Right lung (tissue), 5 donors: Measurements from ENCODE around the gene MRPL45. TPM values are rescaled to one million over a fixed set of nuclear protein-coding genes. Genes with fewer than 3 reads are reported as not detected.

Experiments used
- DNase-seq, 2 donors: peaks; one replicate each; pipeline ENCODE4 v3.0.0-alpha.2; 2013
- polyA plus RNA-seq, 5 donors: library from polyadenylated mRNA; unstranded; fragments of 120-200 nt; gene quantifications; one replicate each; pipeline versions ENCODE4 v1.2.1 to v1.2.3, GENCODE V29; 2013; ENCODE audit warnings: inconsistent platforms in 1 of 5, low replicate concordance in 1 of 5; ENCODE audit not compliant: insufficient read length in 5 of 5, insufficient read depth in 1 of 5

Gene MRPL45
- polyA plus RNA-seq, 5 donors, result 51.2 to 68.0 (median 60.5) TPM

DNA sequence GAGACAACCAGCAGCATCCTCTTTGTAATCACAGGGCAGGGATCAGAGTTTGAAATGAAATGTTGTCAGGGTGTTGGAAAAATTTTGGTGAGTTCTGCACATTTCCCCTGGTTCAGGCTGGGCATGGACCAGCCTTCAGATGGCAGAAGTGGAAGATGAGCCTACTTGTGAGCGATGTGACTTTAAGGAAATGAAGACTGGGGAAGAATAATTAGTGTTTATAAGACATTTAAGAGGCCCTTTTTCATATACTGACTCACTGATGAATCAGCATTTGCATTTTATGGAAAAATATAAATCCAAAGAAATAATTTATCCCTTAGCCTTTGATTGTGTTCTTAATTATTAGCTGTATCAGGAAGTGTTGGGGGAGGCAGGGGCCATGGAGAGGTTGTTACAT is 25.9 kb downstream of the MRPL45 start:
- DNase-seq, result no peak

GRCh38 chr17:38324141-38324697 is 27.3 kb downstream of the MRPL45 start:
- DNase-seq, result no peak

DNA sequence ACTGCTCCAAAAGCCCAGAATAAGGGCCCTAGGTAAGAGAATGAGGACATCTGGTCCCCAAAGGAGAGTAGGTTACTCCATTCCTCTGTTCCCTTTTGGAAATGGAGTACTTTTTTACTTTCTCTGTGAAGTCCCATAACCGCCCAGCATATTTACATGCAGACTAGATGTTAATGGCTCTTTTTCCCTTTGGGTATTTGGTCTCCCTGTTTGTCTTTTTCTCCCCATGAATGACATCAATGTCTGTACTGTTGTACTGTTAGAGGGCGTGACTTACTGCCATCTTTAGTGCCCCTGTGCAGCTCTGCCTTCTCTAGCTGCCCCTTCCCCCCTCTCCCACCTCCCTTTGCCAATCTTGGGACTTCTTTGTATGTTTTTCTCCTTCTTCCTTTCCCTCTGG is 27.8 kb downstream of the MRPL45 start:
- no peak for DNase-seq

GRCh38 chr17:38325221-38325851 is 28.4 kb downstream of the MRPL45 start:
- DNase-seq, result no peak

DNA sequence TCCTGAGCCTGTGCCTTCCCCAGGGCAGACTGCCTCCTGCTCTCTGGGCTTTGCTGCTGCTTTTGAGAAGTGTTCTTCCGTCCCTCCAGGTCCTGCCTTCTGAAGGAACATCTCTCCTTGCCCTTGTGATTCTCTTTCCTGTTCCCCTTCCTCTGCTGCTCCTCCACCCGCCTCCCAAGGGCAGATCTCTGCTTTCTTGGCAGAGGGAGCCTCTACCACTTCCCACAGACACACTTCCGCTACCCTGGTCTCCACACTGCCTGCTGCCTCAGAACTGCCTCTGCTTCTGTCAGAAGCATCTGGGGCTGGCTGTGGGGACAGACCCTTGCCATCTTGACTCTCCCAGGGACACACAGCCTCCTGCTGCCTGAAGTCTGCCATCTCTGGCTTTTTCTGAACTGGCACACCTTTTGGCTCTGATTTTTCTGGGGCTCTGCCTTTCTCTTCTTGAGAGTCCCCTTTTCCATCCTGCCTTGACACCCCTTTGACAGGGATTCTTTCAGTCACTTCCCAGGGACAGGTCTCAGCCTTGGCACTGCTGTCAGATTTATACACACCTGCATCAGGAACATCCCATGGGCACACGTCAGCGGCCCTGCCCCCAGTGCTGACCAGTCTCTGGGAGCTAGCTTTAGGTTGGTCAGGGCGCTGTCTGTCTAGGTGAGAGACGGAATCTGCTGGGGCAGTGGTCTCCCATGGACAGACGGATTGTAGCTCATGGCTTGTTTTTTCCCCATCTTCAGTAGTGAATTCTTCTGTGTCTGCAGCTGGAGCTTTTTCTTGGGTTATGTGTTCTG is 30.2 kb downstream of the MRPL45 start:
- DNase-seq, result no peak

- no peak for DNase-seq
Observed at GRCh38 chr17:38327936-38328335, 31.0 kb downstream of the MRPL45 start.

GRCh38 chr17:38328620-38329019 is 31.7 kb downstream of the MRPL45 start:
- no peak for DNase-seq

DNA sequence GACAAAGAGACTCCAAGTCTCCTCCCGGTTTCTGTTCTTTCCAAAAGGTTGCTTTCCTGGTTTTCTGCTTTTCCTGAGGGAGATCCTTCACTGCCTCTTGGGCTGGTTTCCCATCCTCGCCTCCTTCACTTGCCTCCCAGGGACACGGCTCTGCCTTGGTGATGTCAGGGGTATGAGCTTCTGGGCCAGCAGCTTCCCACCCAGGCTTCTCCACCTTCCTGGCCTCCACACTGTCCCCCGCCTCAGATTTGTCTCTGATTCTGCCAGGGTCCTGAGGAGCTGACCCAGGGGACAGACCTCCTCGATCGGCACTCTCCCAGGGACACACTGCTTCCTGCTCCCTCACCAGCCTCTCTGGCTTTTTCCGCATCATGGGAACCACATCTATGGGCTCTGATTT is 32.3 kb downstream of the MRPL45 start:
- DNase-seq, result no peak

- DNase-seq, result no peak
Observed at GRCh38 chr17:38329808-38330730, 33.1 kb downstream of the MRPL45 start.

DNA sequence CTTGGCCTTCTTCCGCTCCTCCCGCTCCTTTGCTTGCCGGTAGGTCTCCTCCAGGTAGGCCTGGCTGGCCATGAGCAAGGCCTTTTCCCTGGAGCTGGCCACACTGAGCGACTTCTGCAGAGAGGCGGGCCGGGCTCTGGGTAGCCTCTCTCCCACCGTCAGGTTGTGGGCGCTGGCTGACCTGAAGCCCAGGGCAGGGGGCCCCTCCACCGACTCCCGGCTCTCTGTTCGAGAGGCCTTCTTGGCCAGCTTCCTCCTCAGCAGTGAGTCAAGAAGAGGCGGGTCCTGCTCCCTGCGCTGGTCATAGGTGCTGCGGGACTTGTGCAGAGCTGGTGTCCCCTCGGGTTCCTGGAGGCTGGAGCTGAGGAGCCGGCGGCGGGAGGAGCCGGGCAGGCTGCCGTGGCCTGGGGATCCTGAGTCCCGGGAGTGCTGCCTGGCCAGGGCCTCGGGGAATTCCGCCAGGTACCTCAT is 34.0 kb downstream of the MRPL45 start:
- no peak for DNase-seq

GRCh38 chr17:38332735-38333134 is 35.8 kb downstream of the MRPL45 start:
- DNase-seq, result no peak

DNA sequence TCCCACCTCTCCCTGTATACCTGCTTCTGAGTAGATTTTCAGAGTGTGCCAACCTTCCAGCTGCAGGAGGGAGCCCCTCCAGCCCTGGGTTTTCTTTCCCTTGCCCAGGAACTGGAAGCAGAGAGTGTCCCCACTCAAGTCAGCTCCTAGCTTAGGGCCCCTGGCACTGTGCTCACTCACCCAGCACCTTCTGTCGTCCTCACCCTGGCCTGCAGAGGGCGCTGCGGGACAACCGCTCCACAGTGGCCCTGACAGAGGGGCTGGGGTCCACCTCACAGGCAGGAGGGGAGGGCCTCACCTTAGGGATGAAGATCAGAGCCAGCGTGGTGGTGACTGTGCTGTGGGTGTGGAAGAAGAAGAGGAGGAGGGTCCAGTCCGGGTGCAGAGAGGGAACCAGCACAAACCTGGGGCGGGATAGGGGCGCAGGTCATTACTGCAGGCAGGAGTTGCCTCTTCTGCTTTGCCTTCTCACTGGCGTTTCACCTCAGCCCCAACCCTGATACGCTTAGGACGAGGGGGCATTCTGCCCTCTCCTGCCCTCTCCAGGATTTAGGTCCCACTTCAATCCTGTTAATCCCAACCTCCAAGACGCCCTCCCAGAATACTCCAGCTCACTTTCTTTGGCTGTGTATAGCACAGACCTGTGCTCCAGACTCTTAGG is 36.8 kb downstream of the MRPL45 start:
- no peak for DNase-seq

GRCh38 chr17:38334480-38335364 is 37.8 kb downstream of the MRPL45 start:
- no peak for DNase-seq

- no peak for DNase-seq
Observed at GRCh38 chr17:38336838-38337237, 39.9 kb downstream of the MRPL45 start.

DNA sequence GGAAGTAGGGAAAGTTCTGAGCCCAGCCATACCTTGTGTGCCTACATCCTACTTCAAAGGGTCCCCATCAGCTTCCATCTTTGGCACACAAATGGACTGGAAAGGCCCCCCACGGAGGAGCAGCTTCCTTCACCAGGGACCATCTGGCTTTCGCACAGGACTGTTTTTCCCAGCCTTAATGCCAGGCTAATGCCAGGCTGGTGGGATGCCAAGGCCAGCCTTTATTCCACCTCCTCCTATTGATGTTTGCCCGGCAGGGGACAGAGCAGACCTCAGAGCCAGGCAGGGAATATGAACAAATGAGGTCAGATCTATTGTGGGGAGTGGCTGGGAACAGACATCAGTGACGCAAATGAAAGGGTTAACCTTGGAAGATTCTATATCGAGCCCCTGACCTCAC is 41.1 kb downstream of the MRPL45 start:
- DNase-seq, result no peak

DNA sequence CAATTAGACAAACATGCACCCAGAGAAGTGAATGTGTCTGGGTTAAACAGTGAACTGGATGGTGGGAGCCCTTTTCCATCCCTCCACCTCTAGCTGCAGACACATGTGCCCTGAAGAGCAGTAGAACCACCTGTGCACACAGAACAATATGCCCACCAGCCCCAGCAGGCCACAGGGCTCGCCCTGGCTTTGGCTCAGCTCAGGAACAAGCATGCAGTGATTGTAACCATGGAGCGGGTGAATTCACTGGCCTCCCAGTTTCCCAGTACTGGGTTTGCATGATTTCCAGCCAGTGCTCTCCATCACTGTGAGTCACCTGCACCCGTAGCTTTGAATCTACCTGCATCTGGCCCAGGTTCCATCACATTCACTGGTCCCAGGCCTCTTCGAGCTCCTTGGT is 41.6 kb downstream of the MRPL45 start:
- DNase-seq, result no peak

GRCh38 chr17:38339891-38340290 is 42.9 kb downstream of the MRPL45 start:
- DNase-seq, result no peak

- DNase-seq, result no peak
Observed at GRCh38 chr17:38341035-38341721, 44.2 kb downstream of the MRPL45 start.

GRCh38 chr17:38342886-38343607 is 46.1 kb downstream of the MRPL45 start:
- no peak for DNase-seq
